Trophoblast cell (in vitro differentiated cells and primary cell): ENCODE measurements around the gene PHLDB2.

Experiments
- DNase-seq, 2 donors: peaks; one replicate each; pipeline ENCODE4 v3.0.0-alpha.2; 2016
- H2AFZ ChIP-seq: 2 replicates; pipeline ENCODE4 v1.6.1; 2013; ENCODE audit warnings: low read length, moderate library complexity, mild to moderate bottlenecking; ENCODE audit not compliant: insufficient read depth, poor library complexity
- H2AK5ac ChIP-seq: 2 replicates; pipeline ENCODE4 v1.6.1; 2013; ENCODE audit warnings: mild to moderate bottlenecking, low read length
- H2BK120ac ChIP-seq: 2 replicates; pipeline ENCODE4 v1.6.1; 2013; ENCODE audit warnings: low read length, mild to moderate bottlenecking, moderate library complexity; ENCODE audit not compliant: insufficient read depth, poor library complexity
- H2BK12ac ChIP-seq: 2 replicates; pipeline ENCODE4 v1.6.1; 2013; ENCODE audit warnings: mild to moderate bottlenecking, low read length, moderate library complexity
- H2BK5ac ChIP-seq: 2 replicates; pipeline ENCODE4 v1.6.1; 2013; ENCODE audit warnings: low read length, low read depth, moderate library complexity, mild to moderate bottlenecking; ENCODE audit not compliant: poor library complexity
- H3K14ac ChIP-seq: 2 replicates; pipeline ENCODE4 v1.6.1; 2013; ENCODE audit warnings: mild to moderate bottlenecking, low read length
- H3K18ac ChIP-seq: 2 replicates; pipeline ENCODE4 v1.6.1; 2013; ENCODE audit warnings: mild to moderate bottlenecking, low read length
- H3K23ac ChIP-seq: 2 replicates; pipeline ENCODE4 v1.6.1; 2013; ENCODE audit warnings: low read length
- H3K27ac ChIP-seq: 2 replicates; pipeline ENCODE4 v1.5.1; 2013; ENCODE audit warnings: low read depth, mild to moderate bottlenecking, inconsistent platforms, low read length, moderate library complexity
- H3K27me3 ChIP-seq: 2 replicates; pipeline ENCODE4 v1.6.1; 2013; ENCODE audit warnings: inconsistent platforms, mild to moderate bottlenecking, low read length, moderate library complexity; ENCODE audit not compliant: insufficient read depth
- H3K36me3 ChIP-seq, 2 experiments: 1 replicate in 1 of 2; 2 replicates in 1 of 2; pipeline ENCODE4 v1.6.1; 2013; ENCODE audit warnings: low read length in 2 of 2, mild to moderate bottlenecking in 2 of 2, moderate library complexity in 1 of 2; ENCODE audit not compliant: insufficient read depth in 2 of 2, control insufficient read depth in 1 of 2
- H3K4ac ChIP-seq: 2 replicates; pipeline ENCODE4 v1.6.1; 2013; ENCODE audit warnings: low read depth, mild to moderate bottlenecking, low read length, moderate library complexity
- H3K4me1 ChIP-seq, 2 experiments: 1 replicate in 1 of 2; 2 replicates in 1 of 2; pipeline ENCODE4 v1.6.1; 2013; ENCODE audit warnings: low read length in 2 of 2, mild to moderate bottlenecking in 2 of 2, moderate library complexity in 1 of 2; ENCODE audit not compliant: insufficient read depth in 2 of 2, control insufficient read depth in 1 of 2
- H3K4me2 ChIP-seq: 2 replicates; pipeline ENCODE4 v1.6.1; 2013; ENCODE audit warnings: inconsistent platforms, mild to moderate bottlenecking, low read length, moderate library complexity
- H3K4me3 ChIP-seq: 2 replicates; pipeline ENCODE4 v1.5.1; 2013; ENCODE audit warnings: mild to moderate bottlenecking, low read depth, low read length, inconsistent platforms
- H3K79me1 ChIP-seq: one replicate; pipeline ENCODE4 v1.6.1; 2013; ENCODE audit warnings: low read length
- H3K79me2 ChIP-seq: 2 replicates; pipeline ENCODE4 v1.6.1; 2013; ENCODE audit warnings: low read length, mild to moderate bottlenecking; ENCODE audit not compliant: control insufficient read depth, insufficient read depth, poor library complexity
- H3K9ac ChIP-seq: 2 replicates; pipeline ENCODE4 v1.6.1; 2013; ENCODE audit warnings: mild to moderate bottlenecking, low read length
- H3K9me3 ChIP-seq: 2 replicates; pipeline ENCODE4 v1.6.1; 2013; ENCODE audit warnings: low read depth, mild to moderate bottlenecking, control low read depth, inconsistent platforms, low read length; ENCODE audit not compliant: insufficient read depth
- H4K12ac ChIP-seq: 2 replicates; pipeline ENCODE4 v1.6.1; 2013; ENCODE audit warnings: low read depth, mild to moderate bottlenecking, low read length, moderate library complexity
- H4K8ac ChIP-seq: 2 replicates; pipeline ENCODE4 v1.6.1; 2013; ENCODE audit warnings: low read depth, mild to moderate bottlenecking, low read length, moderate library complexity
- H4K91ac ChIP-seq: one replicate; pipeline ENCODE4 v1.6.1; 2013; ENCODE audit warnings: low read depth, mild to moderate bottlenecking, low read length, moderate library complexity
- WGBS: extraction: QIAGEN DNeasy Blood & Tissue Kit; methylation state at CpG from one replicate; pipeline ENCODE4 v1.1.7; 2013; ENCODE audit warnings: missing lambda C conversion rate; ENCODE audit not compliant: insufficient read length, insufficient coverage; ENCODE audit errors: extremely low coverage; 5-methylcytosine and 5-hydroxymethylcytosine counted together

The PHLDB2 gene

GRCh38 chr3:112003321-112004080 lies 144.4 kb downstream of the PHLDB2 start:
- Histone ChIP-seq H2AFZ (no peak overlapping the region), H4K12ac (no peak overlapping the region), H3K27ac (no peak overlapping the region)

GRCh38 chr3:112004187-112004586 lies 145.1 kb downstream of the PHLDB2 start:
- Histone ChIP-seq H3K23ac (no peak overlapping the region), H3K27ac (no peak overlapping the region), H3K4me3 (no peak overlapping the region), H4K12ac (no peak overlapping the region), H3K36me3 (no peaks in the 10 kb centered on the region), H3K79me2 (no peaks in the 10 kb centered on the region), H4K8ac (no peak overlapping the region), H3K9ac (no peak overlapping the region), H2AK5ac (no peak overlapping the region), H3K79me1 (no peaks in the 10 kb centered on the region), H3K4me1 (peaks cover 0 to 2% of the 10 kb centered on the region in 2 experiments), H3K18ac (no peak overlapping the region), H2AFZ (no peak overlapping the region), H3K4ac (no peak overlapping the region), H3K14ac (no peak overlapping the region), H3K9me3 (no peaks in the 10 kb centered on the region), H2BK12ac (no peak overlapping the region), H4K91ac (no peak overlapping the region), H2BK120ac (no peak overlapping the region), H3K4me2 (no peak overlapping the region), H2BK5ac (no peak overlapping the region), H3K27me3 (no peaks in the 10 kb centered on the region)
- DNase-seq: no peak
- WGBS: no CpG with 5 or more reads among the region's 2 CpGs

More at GRCh38 chr3:112003321-112004080, 144.4 kb downstream of the PHLDB2 start:
- no peaks in the 10 kb centered on the region for H3K27me3 ChIP-seq
- H3K4me3 ChIP-seq: no peak overlapping the region
- H4K91ac ChIP-seq: no peak overlapping the region
- no peak overlapping the region for H3K18ac ChIP-seq
- no peaks in the 10 kb centered on the region for H3K36me3 ChIP-seq
- no peak overlapping the region for H2AK5ac ChIP-seq
- H3K14ac ChIP-seq: no peak overlapping the region
- no peak overlapping the region for H3K4ac ChIP-seq
- no peak overlapping the region for H2BK120ac ChIP-seq
- H3K4me1 ChIP-seq: peaks cover 5 to 6% of the 10 kb centered on the region in 2 experiments
- no peak overlapping the region for H4K8ac ChIP-seq
- no peak overlapping the region for H2BK5ac ChIP-seq
- H3K79me1 ChIP-seq: no peaks in the 10 kb centered on the region
- no CpG with 5 or more reads among the region's 4 CpGs for WGBS
- H3K79me2 ChIP-seq: no peaks in the 10 kb centered on the region
- no peak overlapping the region for H3K4me2 ChIP-seq
- no peak overlapping the region for H3K9ac ChIP-seq
- H3K9me3 ChIP-seq: no peaks in the 10 kb centered on the region
- no peak overlapping the region for H3K23ac ChIP-seq
- no peak overlapping the region for H2BK12ac ChIP-seq
- DNase-seq: no peak

- H3K9ac ChIP-seq: no peak overlapping the region
- no peak overlapping the region for H4K8ac ChIP-seq
- H3K36me3 ChIP-seq: no peaks in the 10 kb centered on the region
- H2BK12ac ChIP-seq: no peak overlapping the region
- H3K79me2 ChIP-seq: no peaks in the 10 kb centered on the region
- H2AK5ac ChIP-seq: no peak overlapping the region
- H3K4ac ChIP-seq: no peak overlapping the region
- H2AFZ ChIP-seq: no peak overlapping the region
- H4K12ac ChIP-seq: no peak overlapping the region
- H2BK5ac ChIP-seq: no peak overlapping the region
- no peak overlapping the region for H3K14ac ChIP-seq
- DNase-seq: no peak
- no CpG with 5 or more reads among the region's 2 CpGs for WGBS
- H3K79me1 ChIP-seq: no peaks in the 10 kb centered on the region
- H3K4me2 ChIP-seq: no peak overlapping the region
- H3K23ac ChIP-seq: no peak overlapping the region
- no peak overlapping the region for H3K4me3 ChIP-seq
- H3K27ac ChIP-seq: no peak overlapping the region
- no peaks in the 10 kb centered on the region for H3K27me3 ChIP-seq
- H4K91ac ChIP-seq: no peak overlapping the region
- no peaks in the 10 kb centered on the region for H3K9me3 ChIP-seq
- H3K4me1 ChIP-seq: peaks cover 0 to 2% of the 10 kb centered on the region in 2 experiments
- no peak overlapping the region for H2BK120ac ChIP-seq
- no peak overlapping the region for H3K18ac ChIP-seq
Observed at GRCh38 chr3:112004669-112005068, 145.6 kb downstream of the PHLDB2 start.

GRCh38 chr3:112005091-112005672 lies 146.1 kb downstream of the PHLDB2 start:
- Histone ChIP-seq H4K12ac (no peak overlapping the region), H3K79me2 (no peaks in the 10 kb centered on the region), H3K14ac (no peak overlapping the region), H2BK12ac (no peak overlapping the region), H3K79me1 (no peaks in the 10 kb centered on the region), H2BK5ac (no peak overlapping the region), H3K9me3 (no peaks in the 10 kb centered on the region), H3K27ac (no peak overlapping the region), H2AFZ (no peak overlapping the region), H4K8ac (no peak overlapping the region), H3K4me3 (no peak overlapping the region), H2BK120ac (no peak overlapping the region), H3K4me2 (no peak overlapping the region), H2AK5ac (no peak overlapping the region), H4K91ac (no peak overlapping the region), H3K18ac (no peak overlapping the region), H3K9ac (no peak overlapping the region), H3K27me3 (no peaks in the 10 kb centered on the region), H3K4me1 (peaks cover 0 to 2% of the 10 kb centered on the region in 2 experiments), H3K23ac (no peak overlapping the region), H3K4ac (no peak overlapping the region), H3K36me3 (no peaks in the 10 kb centered on the region)
- WGBS: no CpG with 5 or more reads among the region's 4 CpGs
- no peak for DNase-seq
